HG03060 (cell line): ENCODE results near the gene DNAH1.

Experiments used
- ATAC-seq: cut with Tn5 transposase; IDR thresholded peaks from one replicate; pipeline ENCODE4 v1.9.1; 2021; ENCODE audit warnings: low read depth, moderate number of reproducible peaks; ENCODE audit not compliant: unreplicated experiment

DNAH1 gene

DNA sequence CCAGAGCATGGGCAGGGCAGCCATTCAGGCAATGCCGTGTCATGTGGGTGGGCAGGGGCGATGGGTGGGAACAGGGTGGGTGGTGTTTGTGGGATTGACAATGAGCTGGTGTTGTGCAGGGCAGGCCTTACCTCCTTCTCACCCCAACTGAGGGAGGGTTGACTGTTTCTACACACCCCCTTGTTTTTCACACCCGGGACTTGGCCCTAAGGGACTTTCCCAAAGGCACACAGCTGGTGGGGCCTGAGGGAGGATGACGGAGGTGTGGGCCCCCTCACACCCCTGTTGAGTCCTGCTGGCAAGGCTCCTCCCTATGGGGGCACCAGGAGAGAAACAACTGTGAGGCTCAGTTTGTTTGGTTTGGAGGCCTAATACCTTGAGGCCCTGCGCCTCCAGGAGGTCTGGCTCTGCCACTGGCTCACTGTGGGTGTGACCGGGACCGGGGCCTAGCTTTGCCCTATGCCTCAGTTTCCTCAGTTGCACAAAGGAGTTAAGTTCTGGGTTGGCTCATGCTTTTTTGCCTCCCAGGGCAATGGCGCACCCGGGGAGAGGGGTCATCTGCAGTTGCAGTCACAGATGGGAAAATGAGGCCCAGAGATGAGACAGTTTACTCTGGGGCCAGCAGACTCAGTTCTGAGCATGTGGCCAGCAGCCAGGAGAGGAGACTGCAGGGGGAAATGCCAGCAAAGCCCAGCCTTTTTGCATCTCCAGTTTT is 5.1 kb upstream of the DNAH1 start:
- no peak for ATAC-seq

DNA sequence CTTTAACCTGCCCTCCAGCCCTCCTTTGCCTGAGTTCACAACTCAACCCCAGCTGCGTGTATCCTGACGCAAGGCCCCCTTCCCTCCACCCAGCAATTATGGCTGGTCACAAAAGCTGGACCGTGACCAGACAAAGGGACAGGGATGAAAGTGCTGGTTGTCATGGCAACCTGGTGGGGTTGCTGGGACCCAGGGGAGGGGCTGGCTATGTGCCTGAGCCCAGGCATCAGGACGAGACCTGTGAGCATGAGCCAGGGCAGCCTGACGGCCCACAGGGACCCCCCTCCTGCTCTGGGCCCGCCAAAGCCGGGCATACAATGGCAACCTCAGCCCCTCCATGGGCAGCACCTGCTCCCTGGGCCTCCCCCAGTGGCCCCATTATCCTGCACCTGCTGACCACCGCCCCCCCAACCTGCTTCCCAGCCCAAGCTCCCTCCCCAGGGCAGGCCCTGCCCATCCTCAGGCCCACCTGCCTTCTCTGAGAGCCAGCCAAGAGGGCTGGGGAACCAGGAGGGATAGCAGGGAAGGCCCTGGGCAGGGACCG is 4.5 kb upstream of the DNAH1 start:
- no peak for ATAC-seq

DNA sequence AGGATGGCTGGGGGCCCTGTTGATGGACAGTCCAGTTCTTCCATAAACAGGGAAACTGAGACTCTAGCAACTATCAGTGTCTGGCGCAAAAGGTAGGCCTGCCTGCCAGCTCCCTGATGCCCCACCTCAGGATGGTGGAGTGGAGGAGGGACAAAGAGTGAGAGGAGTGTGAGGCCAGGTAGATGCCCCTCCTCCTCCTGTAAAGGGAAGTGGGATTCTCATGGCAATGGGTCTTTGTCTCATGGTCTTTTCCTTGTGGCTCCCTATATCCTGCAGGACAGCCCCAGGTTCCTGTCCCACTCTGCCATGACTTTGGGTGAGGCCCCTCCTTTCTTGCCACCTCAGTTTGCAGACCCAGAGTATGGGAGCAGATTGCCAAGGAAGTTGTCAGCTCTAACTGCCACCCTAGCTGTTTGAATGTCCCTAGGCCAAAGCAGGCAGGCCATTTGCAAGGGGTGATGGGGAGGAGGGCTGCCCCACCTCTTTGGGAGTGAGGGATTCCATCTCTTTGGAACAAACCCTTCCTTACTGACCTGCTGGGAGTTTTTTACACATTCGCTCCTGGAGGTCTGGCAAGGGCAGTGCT is 2.8 kb upstream of the DNAH1 start:
- ATAC-seq, result no peak

DNA sequence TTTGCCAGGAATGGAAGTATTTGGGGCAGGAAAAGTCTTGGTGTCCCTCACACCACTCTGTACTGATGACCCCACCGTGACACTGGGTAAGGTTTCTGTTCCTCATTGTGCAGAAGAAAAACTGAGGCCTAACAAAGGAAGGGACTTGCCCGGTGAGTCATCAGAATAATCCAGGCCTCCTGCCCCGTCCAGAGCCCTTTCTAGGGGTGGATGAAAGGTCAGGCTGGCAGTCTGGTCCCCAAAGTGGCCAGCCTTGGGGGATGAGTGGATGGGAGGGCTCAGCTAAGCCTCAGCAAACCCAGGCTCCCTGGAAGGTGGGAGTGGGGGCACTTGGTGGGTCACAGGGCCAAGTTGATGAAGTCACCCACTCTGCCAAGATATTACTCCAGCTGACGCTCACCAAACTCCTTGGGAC is 2.3 kb upstream of the DNAH1 start:
- ATAC-seq, result no peak

DNA sequence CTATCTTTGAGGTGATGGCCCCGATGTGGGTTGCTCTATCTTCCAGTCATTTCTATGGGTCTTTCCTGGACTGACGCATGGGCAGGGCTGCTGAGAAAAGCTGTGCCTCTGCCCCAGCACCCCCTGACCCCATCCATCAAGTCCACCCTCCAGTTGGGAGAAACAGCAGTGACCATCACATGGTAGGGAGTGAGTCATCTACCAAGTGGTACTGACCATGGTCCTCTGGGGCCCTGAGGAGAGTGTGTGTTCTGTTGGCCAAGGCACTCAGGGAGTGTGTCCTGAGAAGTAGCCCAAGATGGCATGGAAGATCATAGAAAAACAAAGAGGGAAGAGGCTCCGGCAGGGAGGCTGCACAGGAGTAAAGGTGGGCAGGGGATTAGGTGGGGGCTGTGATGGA is 1.6 kb upstream of the DNAH1 start:
- ATAC-seq, result no peak

DNA sequence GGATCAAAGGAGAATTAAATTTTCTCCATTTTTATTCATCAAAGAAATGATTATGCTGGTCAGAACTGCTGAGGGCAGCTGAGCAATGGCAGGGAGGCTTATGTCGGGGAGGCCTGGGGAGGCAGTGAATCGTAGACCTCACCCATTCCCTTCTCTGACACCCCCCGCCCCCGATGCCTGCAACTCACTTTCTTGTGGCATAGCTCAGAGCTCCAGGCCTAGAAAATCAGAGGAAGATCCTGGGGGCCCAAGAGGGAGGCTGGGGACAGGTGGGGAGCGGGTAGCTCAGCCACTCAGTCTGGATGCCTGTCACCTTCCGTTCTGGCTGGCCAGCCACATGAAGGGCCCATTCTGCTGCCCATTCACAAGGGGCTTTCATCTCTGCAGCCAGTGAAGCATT is 1.1 kb upstream of the DNAH1 start:
- no peak for ATAC-seq

DNA sequence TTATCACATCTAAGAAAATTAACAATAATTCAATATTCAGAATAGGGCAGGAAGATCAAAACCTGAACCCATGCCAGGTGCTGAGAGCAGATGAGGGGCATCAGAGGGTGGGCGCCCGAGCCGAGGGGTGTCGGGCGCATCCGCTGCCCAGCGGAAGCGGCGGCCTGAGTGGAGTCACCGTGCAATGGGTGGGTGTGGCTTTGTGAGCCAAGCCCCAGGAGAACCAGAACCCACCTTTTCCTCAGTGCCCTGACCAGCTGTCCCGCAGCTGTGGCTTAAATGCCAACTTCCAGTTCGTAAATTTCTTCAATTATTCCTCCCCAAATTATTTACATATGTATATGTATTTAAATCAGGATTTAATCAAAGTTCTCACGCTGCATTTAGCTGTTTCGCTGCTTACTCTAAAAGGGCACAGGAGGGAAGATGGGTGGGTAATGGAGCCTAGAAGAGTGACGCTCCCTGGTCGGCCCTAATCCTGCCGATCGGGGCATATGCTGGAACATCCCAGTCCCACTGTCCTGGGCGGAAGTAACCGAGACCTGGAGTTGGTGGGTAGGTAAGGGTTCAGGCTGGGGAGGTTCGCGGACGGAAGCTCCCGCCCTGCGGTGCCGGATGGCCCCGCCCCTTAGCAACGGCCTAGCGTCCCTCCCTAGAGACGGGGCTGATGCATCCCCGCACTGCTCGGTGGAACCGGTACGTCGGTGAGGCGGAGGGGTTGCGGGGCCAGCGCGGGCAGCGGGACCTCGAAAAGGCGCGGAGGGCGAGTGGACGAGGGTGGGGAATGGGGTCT is 1.3 kb downstream of the DNAH1 start:
- no peak for ATAC-seq

DNA sequence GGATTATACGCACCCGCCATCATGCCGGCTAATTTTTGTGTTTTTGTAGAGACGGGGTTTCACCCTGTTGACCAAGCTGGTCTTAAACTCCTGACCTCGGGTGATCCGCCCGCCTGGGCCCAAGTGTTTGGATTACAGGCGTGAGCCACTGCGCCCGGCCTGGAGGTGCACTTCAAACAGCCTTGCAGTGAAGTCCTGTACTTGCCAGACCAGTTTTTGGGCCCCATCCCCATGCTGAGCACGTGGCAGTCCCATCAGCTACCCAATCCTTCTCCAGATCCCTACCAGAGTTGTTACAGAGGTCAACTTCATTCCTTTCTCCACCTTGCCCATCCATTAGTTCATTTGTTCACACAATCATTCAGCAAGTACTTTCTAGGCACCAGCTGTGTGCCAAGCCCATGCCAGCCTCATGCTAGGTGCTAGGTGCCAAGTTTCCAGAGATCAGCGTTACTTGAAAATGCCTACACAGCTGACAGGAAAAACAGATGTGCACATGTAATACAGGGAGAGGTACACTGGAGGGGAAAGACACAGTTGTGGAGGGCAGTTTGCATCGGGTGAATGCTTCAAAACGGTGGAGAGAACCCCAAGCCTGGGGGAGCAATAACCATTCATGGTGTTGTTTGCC is 2.2 kb downstream of the DNAH1 start:
- ATAC-seq, result no peak

DNA sequence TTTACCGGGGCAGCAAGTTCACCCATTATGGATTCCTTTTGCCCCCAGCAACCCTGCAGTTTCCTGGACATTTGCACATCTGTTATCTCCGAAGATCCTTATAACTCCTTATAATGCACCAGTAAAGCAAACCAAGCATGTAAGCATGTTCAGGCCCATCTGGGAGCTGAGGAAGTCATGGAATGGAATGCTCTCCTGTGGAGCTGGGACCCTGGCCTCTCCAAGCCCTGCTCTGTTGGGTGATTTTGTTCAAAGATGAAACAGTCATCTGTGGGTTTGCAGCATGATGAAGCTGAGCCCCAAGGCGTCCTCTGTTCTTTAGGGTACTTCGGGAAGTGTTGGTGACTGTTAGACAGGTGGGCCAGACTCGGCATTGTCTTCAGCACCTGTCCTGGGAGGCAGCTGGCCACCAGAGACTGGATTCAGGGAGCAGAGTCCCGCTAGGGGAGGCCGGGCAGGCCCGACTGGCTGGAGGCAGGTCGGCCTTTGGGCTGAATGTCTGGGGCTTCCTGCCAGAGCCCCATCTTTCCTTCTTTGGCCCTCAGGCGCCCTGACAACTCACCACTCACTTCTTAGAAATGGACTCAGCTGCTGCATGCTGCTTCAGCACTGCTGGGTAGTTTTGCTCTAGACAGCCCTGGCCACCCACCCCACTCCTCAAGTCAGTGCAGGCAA is 3.9 kb downstream of the DNAH1 start:
- ATAC-seq, result no peak

DNA sequence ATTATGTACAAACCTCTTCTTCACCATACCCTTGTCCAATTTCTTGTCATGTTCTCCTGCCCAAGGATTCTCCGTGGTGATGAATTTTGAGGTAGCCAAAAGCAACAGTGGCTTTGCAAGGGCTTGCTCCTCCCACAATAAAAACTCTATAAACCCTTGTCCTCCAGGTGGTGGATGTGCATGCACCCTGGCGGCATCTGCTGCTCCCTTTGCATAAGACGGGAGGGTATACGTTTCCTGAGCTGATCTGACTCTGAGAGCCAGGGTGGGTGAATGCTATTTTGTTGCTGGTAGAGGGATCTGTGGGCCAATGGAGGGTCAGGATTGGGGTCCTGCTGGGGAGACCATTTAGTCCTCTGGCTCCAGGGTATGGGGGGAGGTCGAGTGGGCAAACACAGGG is 5.4 kb downstream of the DNAH1 start:
- ATAC-seq, result no peak

DNA sequence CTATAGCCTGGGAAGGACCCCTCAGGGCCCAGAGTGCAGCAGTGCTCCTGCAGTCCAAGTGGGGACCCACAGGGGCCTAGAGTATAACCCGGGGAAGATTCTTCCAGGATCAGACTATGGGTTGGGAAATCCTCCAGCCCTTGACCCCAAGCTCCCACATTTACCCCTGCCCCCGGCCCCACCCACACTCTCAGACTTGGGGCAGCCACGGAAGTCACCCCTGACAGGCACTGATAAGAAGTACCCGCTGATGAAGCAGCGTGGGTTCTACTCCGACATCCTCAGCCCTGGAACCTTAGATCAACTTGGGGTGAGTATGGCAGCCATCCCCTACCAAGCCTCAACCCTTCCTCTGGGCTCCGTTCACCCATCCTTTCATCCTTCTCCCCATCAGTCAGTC is 6.3 kb downstream of the DNAH1 start:
- ATAC-seq, result no peak

DNA sequence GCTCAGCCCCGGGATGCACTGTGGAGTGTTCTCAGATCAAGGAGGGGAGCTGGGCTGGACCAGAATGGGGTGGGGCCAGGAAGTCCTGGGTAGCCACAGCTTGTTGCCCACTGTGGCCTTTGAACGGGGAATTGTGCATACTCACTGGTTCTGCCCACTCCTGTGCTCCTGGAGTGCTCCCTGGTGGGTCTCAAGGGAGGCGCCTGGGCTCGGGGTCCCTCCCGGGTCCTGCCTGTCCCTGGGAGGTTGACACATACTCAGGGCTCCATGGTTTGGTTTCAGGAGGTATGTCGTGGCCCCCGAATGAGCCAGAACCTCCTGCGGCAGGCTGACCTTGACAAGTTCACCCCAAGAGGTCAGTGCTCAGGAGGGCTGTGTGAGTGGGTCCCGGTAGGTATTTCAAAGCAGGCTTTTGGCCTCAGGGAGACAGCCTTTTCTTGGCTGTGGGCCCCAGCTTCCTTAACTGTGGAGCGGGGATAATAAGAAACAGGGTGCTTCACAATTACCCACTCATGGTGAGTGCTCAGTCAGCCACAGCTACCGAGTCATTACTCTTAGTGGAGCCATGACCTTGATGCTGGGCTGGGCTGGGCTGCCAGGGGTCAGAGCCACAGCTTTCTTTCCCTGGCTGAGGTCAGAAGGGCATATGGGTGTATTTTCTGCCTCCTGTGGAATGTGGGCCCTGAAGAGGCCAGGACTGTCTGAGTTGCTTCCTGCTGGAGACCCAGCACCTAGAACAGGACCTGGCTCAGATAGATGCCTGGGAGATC is 7.6 kb downstream of the DNAH1 start:
- ATAC-seq, result no peak

DNA sequence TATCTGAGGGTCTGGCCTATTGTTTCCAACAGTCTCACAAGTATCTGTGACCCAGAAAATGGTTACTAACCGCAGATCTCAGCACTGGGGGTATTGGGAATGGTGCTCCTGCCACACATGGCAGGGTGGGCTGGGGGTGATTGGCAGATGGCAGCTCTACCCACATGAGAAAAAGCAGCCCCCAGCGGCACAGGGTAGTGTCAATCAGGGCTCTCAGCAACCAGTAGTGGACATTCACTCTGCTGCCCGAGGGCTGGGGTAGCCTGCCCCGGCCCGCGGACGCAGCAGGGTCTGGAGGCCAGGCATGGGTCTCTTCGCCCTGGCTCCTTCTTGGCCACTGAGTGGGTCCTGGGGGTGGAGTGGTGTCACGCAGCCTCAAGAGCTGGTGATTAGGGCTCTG is 8.6 kb downstream of the DNAH1 start:
- no peak for ATAC-seq

DNA sequence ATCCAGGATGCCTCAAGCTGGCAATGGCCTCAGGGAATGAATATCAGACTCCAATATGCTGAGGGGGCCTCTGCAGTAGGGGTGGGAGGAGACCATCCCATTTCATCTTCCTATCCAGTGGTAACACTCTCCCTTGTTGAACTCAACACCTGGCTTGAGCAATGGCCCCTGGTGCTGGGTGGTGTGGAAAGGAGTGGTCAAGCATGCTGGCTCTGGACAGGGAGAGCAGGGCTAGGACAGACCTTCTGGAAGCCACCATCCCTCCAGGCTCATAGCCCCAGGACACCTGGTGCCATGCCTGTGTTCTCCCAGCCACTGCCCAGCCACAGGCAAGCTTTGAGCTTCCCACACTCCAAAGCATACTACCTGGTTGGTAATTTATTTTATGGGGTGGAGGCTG is 9.6 kb downstream of the DNAH1 start:
- ATAC-seq, result no peak

DNA sequence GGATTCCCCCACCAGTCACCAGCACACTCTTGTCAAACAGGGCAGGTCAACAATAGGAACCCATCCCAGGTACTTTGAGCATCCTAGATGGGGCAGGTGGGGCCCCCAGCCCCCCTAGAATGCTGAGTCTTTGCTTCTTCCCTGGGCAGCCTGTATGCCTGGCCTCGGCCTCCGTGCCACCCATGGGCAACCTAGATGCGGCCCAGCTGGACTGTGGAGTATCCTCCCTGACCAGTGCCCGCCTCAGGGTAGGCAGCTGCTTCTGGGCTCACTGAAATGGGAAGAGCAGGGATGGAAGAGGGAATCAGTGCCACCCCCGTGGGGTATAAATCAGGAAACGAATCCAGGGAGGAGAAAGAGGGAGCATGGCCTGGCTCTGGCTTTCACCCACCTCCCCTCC is 10.9 kb downstream of the DNAH1 start:
- ATAC-seq, result no peak

DNA sequence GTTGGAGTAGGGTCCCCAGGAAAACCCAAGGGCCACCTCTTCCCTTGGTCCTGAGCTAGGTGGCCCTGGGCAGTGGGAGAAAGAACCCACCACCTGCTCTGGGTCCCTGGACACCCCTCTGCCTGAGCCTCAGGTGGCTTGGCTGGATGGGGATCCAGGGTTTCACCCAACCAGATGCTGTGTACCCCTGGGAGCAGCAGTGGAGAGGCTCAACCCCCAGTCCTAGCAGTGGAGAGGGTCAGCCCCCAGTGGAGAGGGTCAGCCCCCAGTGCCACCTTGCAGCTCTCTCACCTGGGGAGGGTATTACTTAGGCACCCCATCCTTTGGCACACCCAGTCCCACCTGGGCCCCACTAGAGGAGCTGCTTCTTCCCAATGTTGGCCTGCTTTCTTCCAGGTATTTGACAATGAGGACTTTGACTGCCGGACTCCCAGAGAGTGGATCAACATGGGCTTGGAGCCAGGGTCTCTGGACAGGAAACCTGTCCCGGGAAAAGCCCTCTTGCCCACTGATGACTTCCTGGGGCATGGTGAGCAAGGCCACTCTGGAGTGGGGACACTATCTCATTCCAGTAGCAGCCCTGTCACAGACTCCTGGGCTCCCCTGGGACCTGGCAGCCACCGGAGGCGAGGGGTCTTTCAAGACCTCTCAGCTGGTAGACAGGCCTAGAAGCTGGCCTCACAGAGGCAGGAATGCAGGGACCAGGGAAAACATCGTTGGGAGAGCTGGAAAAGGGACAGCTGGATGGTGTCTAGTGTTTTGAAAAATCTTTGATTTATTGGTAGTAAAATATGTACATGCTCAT is 11.6 kb downstream of the DNAH1 start:
- ATAC-seq, result no peak

DNA sequence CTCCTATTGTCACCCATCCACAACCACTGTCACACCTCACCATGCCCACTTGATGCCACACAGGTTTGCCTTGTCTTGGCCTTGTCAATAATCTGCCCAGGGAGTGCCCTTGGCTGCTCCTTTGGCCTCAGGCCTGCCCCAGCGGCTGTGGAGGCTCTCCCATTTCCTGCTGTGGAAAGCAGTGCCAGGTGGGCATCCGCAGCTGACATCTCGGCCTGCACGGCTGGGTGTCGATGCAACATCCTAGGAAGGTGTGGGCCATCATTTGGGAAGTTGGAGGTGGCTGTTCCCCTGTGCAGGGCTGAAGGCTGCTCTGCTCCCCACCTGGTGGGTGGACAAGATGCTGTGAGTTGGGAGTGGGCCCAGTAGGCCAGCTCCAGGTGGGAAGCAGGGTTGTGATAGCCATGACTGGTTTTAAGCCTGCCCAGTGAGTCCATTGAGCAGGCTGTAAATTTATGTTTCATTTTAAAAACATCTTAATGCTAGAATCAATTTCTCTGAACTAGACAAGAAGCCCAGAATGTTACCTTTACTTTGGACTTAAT is 12.5 kb downstream of the DNAH1 start:
- ATAC-seq, result no peak

DNA sequence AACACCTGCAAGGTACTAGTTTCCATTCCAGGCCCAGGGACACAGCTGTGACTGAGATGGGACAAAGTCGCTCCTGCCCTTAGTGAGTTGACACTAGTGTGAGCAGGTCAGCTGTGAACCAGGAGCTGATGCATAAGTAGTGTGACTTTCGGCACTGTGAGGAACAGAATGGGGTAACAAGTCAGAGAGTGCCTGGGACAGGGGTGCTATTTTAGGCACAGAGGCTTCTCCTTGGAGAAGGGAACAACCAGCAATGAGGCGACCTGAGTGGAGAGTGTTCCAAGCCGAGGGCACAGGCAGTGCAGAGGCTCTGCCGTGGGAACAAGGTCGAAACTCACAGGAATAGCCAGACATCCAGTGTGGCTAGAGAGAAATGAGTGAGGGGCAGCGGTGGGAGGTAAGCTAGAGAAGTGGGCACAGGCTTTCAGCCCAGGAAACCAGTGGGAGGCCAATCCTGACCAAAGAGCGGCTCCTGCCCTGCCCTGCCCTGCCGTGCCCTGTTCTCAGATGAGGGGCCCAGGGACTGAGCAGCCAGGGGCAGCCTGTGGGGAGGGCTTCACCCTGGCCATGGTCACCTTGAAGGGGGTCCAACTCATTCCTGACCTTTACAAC is 14.2 kb downstream of the DNAH1 start:
- ATAC-seq, result no peak
